SU-DHL-6 (cell line): Measurements from ENCODE around the gene COL4A1.

Experiments
- H2AFZ ChIP-seq: fragments of 200-600 bp; sonication (generic); 2 replicates; pipeline ENCODE4 v1.6.1; 2014; ENCODE audit warnings: low read depth, mild to moderate bottlenecking, moderate library complexity, mixed read lengths, antibody characterized with exemption, low read length; ENCODE audit not compliant: severe bottlenecking
- H3F3A ChIP-seq: fragments of 200-600 bp; shearing (Covaris generic); 2 replicates; pipeline ENCODE4 v1.6.0; 2016; ENCODE audit warnings: antibody characterized with exemption, mild to moderate bottlenecking; ENCODE audit not compliant: insufficient read depth
- H3K27ac ChIP-seq: fragments of 200-600 bp; sonication (generic); 2 replicates; pipeline ENCODE4 v1.5.1; 2016; ENCODE audit warnings: low read depth, mild to moderate bottlenecking, low read length, moderate library complexity, mixed read lengths
- H3K27me3 ChIP-seq: fragments of 200-600 bp; sonication (generic), shearing (Covaris generic); 2 replicates; pipeline ENCODE4 v1.6.0; 2014; ENCODE audit warnings: mild to moderate bottlenecking, low read length
- H3K36me3 ChIP-seq: fragments of 200-600 bp; sonication (generic); 2 replicates; pipeline ENCODE4 v1.6.1; 2014; ENCODE audit warnings: mild to moderate bottlenecking, low read length, mixed read lengths
- H3K4me2 ChIP-seq: fragments of 300-600, 200-600 bp; shearing (Covaris generic), sonication (generic); 2 replicates; pipeline ENCODE4 v1.6.0; 2014; ENCODE audit warnings: low read length, low read depth, mild to moderate bottlenecking; ENCODE audit not compliant: poor library complexity, severe bottlenecking
- H3K4me3 ChIP-seq: fragments of 200-600 bp; sonication (generic); 2 replicates; pipeline ENCODE4 v1.5.1; 2014; ENCODE audit warnings: antibody characterized with exemption, low read length, mild to moderate bottlenecking, mixed read lengths; ENCODE audit not compliant: insufficient read depth, poor library complexity, severe bottlenecking
- H3K79me2 ChIP-seq: fragments of 200-600 bp; sonication (generic); 2 replicates; pipeline ENCODE4 v1.6.1; 2014; ENCODE audit warnings: mild to moderate bottlenecking, low read length, moderate library complexity; ENCODE audit not compliant: insufficient read depth
- H3K9ac ChIP-seq: fragments of 200-600 bp; sonication (generic); 2 replicates; pipeline ENCODE4 v1.7.0; 2014; ENCODE audit warnings: mild to moderate bottlenecking, low read length
- H3K9me2 ChIP-seq: fragments of 200-600 bp; sonication (generic); replicated peaks from 2 replicates; pipeline ENCODE4 v1.6.1; 2014; ENCODE audit warnings: low read length; ENCODE audit not compliant: insufficient read depth
- H3K9me3 ChIP-seq: fragments of 200-600 bp; sonication (generic); 2 replicates; pipeline ENCODE4 v1.6.1; 2014; ENCODE audit warnings: low read length, mixed read lengths; ENCODE audit not compliant: insufficient read depth
- H4K20me1 ChIP-seq: fragments of 200-600 bp; sonication (generic); 2 replicates; pipeline ENCODE4 v1.6.1; 2014; ENCODE audit warnings: low read depth, mild to moderate bottlenecking, antibody characterized with exemption, low read length, moderate library complexity, mixed read lengths
- EZH2phosphoT487 ChIP-seq: fragments of 200-600 bp; sonication (generic), shearing (Covaris generic); conservative IDR thresholded peaks from 2 replicates; pipeline ENCODE4 v1.6.1; 2018; ENCODE audit warnings: mild to moderate bottlenecking, antibody characterized with exemption, low read length, moderate library complexity, mixed read lengths
- TF ChIP-seq, protein P1 (sequence below): fragments of 200-600 bp; sonication (generic); IDR thresholded peaks from one replicate; pipeline ENCODE4 v1.5.1; 2017; ENCODE audit warnings: antibody characterized with exemption, mild to moderate bottlenecking, low read length, moderate library complexity; ENCODE audit not compliant: insufficient read depth, poor library complexity, severe bottlenecking

COL4A1 gene

DNA sequence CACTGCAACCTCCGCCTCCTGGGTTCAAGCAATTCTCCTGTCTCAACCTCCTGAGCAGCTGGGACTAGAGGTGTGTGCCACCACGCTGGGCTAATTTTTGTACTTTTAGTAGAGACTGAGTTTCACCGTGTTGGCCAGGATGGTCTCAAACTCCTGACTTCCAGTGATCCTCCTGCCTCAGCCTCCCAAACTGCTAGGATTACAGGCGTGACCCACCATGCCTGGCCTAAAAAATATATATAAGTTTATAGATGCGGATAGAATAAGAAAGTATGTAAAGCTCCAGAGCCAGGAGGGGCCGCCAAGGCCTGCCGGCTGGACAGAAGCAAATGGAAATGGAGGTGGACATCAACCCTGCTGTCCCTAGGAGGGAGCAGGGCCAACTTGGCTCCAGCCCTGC, 66.0 kb downstream of the COL4A1 start:
- Histone ChIP-seq H3K4me3 (no peak overlapping the region), H4K20me1 (no peaks in the 10 kb centered on the region), H3K9me2 (no peaks in the 10 kb centered on the region), H3K79me2 (no peaks in the 10 kb centered on the region), H3F3A (no peaks in the 10 kb centered on the region), H3K36me3 (no peaks in the 10 kb centered on the region), H3K4me2 (no peak overlapping the region), H2AFZ (no peak overlapping the region), H3K27ac (no peak overlapping the region), H3K9me3 (no peaks in the 10 kb centered on the region), H3K9ac (no peak overlapping the region), H3K27me3 (no peaks in the 10 kb centered on the region)
- TF ChIP-seq, protein P1, sequence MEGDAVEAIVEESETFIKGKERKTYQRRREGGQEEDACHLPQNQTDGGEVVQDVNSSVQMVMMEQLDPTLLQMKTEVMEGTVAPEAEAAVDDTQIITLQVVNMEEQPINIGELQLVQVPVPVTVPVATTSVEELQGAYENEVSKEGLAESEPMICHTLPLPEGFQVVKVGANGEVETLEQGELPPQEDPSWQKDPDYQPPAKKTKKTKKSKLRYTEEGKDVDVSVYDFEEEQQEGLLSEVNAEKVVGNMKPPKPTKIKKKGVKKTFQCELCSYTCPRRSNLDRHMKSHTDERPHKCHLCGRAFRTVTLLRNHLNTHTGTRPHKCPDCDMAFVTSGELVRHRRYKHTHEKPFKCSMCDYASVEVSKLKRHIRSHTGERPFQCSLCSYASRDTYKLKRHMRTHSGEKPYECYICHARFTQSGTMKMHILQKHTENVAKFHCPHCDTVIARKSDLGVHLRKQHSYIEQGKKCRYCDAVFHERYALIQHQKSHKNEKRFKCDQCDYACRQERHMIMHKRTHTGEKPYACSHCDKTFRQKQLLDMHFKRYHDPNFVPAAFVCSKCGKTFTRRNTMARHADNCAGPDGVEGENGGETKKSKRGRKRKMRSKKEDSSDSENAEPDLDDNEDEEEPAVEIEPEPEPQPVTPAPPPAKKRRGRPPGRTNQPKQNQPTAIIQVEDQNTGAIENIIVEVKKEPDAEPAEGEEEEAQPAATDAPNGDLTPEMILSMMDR, result no peak
- TF ChIP-seq EZH2phosphoT487, result no peak

DNA sequence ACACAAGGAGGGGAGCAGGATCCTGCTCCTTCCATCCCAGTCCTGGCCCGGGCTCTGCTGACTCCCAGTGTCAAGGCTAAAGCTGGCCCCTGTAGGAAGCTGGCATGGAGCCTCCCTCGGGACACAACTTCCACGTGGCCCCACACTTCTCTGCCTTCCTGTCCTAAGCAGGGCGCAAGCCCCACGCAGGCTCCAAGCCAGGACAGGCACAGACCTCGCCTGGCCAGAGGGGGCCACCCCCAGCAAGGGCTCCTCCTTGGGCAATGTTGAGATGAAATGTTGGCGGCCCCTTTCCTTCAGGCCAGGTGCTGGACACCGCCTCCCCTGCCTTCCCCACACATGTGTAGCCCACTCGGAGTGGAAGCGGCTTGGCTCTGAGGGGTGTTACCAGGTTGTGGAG, 66.6 kb downstream of the COL4A1 start:
- Histone ChIP-seq H3K4me2 (no peak overlapping the region), H3K36me3 (no peaks in the 10 kb centered on the region), H3K9ac (no peak overlapping the region), H3K27me3 (no peaks in the 10 kb centered on the region), H4K20me1 (no peaks in the 10 kb centered on the region), H3F3A (no peaks in the 10 kb centered on the region), H3K9me3 (no peaks in the 10 kb centered on the region), H3K79me2 (no peaks in the 10 kb centered on the region), H3K27ac (no peak overlapping the region), H3K4me3 (no peak overlapping the region), H3K9me2 (no peaks in the 10 kb centered on the region), H2AFZ (no peak overlapping the region)
- TF ChIP-seq, protein P1, result no peak
- TF ChIP-seq EZH2phosphoT487, result no peak

DNA sequence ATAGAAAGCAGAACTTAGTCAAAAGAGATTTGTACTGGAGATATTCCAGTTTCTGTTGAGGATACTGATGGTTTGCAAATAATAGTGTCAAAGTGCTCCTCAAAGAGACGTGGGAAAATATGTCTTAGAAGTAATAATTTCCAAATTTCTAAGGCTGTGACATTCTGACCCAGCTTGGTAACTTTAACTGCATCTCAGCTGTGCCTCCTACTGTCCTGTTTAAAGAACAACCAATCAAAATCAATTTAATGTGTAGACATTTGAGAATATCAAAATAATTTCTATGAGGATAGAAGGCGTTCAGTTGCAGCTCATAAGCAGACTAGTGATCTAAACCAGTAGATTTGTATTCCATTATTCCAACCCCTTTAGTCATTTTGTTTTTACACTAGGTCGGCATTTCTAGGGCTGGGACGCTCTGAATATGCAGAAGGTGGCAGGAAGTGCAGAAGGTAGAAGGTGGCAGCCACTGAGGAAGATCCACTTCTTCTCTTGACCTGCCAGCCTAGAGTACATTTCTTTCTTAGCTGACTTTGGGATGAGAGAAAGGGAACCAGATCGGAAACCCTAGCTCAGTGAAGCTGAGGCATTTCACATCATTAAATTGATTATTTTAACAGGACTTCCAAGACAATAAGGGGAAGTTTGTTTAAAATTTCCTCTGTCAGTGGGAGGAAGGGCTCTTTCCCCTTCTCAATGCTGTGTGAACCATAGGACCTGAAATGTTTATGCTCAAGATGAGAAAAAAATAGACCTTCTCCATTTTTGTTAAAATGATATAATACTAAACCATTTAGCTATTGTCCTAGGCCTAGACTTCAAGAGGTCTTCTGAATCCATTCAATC, 67.5 kb downstream of the COL4A1 start:
- Histone ChIP-seq H3K79me2 (no peaks in the 10 kb centered on the region), H2AFZ (no peak overlapping the region), H3K4me3 (no peak overlapping the region), H3F3A (no peaks in the 10 kb centered on the region), H4K20me1 (no peaks in the 10 kb centered on the region), H3K27ac (no peak overlapping the region), H3K36me3 (no peaks in the 10 kb centered on the region), H3K9ac (no peak overlapping the region), H3K4me2 (no peak overlapping the region), H3K9me3 (no peaks in the 10 kb centered on the region), H3K27me3 (no peaks in the 10 kb centered on the region), H3K9me2 (no peaks in the 10 kb centered on the region)
- no peak for TF ChIP-seq EZH2phosphoT487
- TF ChIP-seq, protein P1, result no peak
